A549 treated with Hydrocortisone at 1 μM for 4 hours (cell line): ENCODE data around the gene IARS2. TPM values are rescaled to one million over a fixed set of nuclear protein-coding genes. Genes with fewer than 3 reads are reported as not detected.

Experiments
- total RNA-seq: library from RNA; stranded (reverse); fragments of 200-300 nt; extraction: Qiagen RNA extraction; gene quantifications from 5 replicates; pipeline ENCODE4 v1.2.3, GENCODE V29; 2022

IARS2 gene
- 90.0 to 120 TPM (median 103 TPM) in 5 replicates for total RNA-seq

DNA sequence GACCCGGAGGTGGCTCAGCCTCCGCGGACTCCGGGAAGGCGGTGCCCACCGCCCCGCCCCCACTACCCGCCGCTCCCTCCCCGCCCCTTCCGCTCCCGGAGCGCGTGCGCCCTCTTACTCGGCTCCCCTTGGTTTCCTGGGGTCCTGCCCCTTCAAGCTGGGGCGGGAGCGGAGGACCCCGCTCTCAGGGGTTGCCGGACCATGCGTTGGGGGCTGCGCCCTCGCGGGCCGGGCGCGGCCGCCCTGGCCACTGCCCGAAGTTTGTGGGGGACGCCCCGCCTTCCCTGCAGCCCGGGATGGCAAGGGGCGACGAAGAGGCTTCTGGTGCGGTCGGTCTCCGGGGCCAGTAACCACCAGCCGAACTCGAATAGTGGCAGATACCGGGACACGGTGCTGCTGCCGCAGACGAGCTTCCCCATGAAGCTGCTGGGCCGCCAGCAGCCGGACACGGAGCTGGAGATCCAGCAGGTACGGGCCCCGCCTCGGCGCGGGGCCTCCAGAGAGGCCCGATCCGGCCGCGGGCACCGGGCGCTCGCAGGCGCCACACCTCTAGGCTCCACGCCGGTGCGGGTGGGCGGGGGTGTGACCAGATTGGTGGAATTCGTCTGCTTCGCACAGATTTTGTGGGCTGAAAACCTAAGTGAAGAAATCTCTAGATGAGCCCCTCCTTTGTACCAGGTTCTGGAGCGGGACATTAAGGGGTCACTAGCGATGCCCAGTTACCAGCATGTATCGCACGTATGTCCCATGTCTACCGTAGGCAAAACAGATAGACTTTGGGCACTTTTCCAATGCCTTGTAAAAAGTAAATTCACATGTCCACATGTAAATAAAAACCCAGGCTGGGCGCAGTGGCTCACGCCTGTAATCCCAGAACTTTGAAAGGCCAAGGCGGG is at the start of gene IARS2:
Gene IARS2, plus strand, starts transcription at position 117 of the 896 bp plus-strand sequence. Its CDS starts 85 bp downstream, at position 202.

DNA sequence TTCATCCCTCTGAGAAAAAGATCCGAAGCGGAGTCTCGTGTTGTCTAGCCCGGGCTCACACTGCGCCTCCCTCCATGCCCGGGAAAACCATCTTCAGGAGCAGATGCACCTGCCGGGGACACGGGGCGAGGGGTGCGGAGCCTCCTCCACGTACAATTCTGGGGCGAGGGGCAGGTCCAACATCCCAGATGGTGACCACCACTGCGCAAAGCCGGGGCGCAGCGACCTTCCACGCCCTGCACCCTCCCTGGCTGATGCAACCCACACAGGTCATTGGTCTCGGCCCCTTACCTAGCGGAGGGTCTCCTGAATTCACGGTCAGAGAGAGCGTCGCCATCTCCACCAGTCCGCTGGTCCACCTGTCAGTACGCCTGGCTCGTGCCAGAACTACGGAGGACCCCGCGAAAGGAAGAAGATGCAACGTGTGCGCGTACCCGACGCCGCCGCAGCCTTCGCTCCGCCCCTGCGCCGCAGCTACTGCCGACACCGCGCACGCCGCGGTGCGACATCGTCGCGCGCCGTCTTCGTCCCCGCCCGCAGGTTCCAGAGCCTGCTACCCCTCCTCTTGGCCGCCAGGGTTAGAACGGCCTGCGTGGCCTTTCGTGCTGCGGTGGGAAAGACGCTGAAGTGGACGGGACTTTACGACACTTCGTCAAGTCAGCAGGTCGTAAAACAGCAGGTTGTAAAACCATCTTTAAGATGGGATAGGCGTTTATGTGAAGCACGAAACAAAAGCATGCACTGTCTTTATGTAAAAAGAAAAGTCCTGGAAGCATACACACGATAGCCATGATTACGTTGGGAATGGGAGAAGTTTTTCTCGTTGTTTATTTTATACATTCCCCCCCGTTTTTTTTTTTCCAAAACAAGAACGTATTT is 47.6 kb upstream of the IARS2 start, which contains the start of gene EPRS1:
Gene EPRS1, minus strand, starts transcription at position 454 of the 879 bp plus-strand sequence. Its CDS starts 117 bp downstream, at position 337.

DNA sequence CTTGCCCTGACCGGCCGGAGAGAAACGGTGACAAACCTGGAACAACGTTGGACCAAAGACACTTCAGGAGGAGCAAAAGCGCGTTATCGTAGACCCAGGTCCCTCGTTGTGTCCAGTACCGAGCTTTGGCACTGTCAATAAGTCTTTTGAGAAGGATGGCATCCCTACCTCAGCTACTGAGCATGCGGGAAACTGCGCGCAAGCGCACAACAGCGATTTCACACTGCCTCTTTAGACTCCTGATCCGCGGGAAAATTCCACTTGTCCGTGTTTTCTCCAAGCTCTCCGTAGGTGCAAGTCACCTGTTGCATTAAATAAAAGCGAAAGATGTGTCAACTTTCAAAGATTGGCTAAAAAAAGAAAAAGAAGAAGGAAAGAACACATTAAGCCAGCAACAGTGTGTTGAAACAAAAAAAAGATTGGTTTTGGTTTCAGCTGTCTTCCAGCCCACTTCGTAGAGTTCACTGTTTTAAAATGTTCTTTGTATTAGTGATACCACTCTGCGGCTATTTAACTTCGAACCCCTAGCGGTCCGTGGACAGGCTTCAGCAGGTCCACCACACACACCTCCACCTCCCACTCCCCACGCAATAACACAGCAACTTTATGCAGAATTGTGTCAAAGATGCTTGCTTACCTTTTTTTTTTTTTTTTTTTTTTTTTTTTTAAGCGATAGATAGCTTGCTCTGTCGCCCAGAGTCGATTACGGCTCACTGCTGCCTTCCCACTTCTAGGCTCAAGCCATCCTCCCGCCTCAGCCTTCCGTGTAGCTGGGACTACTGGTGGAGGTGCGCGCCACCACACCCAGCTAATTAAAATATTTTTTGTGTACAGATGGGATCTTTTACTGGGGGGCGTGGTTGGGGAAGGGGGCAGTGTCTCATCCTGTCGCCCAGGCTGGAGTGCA is 4.0 kb upstream of the IARS2 start, which contains the start of gene BPNT1:
Gene BPNT1, minus strand, starts transcription at position 139 of the 907 bp plus-strand sequence. CDS start 9,942 bp downstream, outside the sequence.

Other genes with a start within 250 kb of the IARS2 start
- 0.03 to 0.05 TPM (median 0.05 TPM) in 5 replicates for gene SLC30A10, start 165.6 kb upstream of the IARS2 start, total RNA-seq
- 68.8 to 80.4 TPM (median 76.1 TPM) in 5 replicates for gene EPRS1, start 47.6 kb upstream of the IARS2 start, total RNA-seq
- 17.1 to 26.7 TPM (median 17.6 TPM) in 5 replicates for gene BPNT1, start 4.3 kb upstream of the IARS2 start, total RNA-seq
- gene RAB3GAP2, start 178.3 kb downstream of the IARS2 start, total RNA-seq: 9.7 to 17.6 TPM (median 13.3 TPM) in 5 replicates